ENCODE measurements around the gene CCDC91.

Gene CCDC91, protein sequence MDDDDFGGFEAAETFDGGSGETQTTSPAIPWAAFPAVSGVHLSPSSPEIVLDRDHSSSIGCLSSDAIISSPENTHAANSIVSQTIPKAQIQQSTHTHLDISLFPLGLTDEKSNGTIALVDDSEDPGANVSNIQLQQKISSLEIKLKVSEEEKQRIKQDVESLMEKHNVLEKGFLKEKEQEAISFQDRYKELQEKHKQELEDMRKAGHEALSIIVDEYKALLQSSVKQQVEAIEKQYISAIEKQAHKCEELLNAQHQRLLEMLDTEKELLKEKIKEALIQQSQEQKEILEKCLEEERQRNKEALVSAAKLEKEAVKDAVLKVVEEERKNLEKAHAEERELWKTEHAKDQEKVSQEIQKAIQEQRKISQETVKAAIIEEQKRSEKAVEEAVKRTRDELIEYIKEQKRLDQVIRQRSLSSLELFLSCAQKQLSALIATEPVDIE

DNA sequence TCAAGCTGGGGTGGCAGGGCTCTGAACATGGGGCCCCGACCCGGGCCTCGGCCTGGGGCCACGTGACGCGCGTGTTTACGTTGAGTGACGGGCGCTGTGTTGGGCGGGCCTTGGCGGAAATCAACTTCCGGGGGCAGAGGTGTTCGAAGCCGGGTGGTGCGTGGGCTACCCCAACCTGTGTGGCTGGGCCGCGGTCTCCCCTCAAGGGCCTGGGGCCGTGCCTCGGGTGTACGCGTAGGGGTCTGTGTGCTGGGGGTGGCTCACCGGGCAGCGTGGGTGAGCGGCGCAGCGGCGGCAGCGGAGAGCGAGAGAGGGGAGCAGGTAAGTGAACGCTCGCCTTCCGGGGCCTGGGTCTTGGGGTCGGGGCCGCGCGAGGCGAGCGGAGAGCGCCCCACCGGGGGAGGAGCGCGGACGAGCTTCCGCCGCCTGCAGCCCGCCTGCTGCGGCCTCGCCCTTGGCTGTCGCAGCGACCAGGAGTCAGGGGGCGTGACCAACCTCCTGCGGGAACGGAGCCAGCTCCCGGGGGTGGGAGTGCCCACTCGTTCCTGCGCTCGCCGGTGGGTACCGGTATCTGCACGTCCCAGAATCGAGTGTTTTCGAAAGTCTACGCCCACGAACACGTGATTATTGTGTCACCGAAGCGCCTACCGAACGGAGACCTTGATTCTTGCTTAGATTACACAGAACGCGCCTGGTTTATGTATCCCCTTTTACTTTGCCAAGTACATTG, at the start of gene CCDC91:
Gene CCDC91 (plus strand): TSS at position 136 of the 730 bp plus-strand sequence. CDS start 66,760 bp downstream, outside the sequence.
- DNase-seq (ENCODE audit: low read depth in 1 of 2, low spot score in 1 of 2), result peak; percentile 65 to 71

- no peak for DNase-seq (ENCODE audit: low read depth in 1 of 2, low spot score in 1 of 2)
These were observed 46.2 kb upstream of the CCDC91 start for GRCh38 chr12:28144059-28144458.

DNA sequence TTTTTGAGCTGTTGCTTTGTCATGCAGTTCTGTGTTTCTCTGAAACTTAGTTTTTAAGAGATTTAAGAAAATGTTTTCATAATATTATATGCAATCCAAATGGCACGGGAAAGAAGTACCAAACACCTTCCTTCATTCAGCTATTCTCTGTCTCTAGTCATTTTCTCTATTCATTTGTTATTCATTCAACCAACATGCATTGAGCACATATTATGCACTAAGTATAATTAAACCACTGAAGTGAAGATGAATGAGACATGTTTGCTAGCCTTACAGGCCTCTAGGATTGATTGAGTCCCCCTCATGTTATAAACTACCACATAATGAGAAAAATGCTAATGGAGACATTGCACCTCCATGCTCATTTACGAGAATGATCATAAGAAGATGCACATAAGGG, 45.7 kb upstream of the CCDC91 start:
- DNase-seq (ENCODE audit: low read depth in 1 of 2, low spot score in 1 of 2), result no peak

DNA sequence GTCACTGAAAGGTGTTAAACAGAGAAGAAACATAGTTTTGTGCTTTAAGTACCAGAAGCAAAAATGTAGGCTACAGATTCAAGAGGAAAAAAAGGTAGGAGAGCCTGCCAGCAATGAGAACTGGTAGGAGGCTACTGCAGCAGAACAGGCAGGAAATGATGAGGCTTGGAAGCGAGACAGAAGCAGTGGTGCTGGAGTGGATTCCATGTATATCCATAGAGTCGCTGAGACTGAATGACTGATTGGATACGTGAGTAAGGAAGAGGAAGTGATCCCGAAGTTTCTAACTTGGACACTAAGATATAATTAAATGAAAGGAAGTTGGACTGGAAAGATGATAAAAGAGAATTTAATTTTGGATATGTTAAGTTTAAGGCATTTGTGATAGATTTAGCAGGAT, 45.0 kb upstream of the CCDC91 start:
- no peak for DNase-seq (ENCODE audit: low read depth in 1 of 2, low spot score in 1 of 2)

DNA sequence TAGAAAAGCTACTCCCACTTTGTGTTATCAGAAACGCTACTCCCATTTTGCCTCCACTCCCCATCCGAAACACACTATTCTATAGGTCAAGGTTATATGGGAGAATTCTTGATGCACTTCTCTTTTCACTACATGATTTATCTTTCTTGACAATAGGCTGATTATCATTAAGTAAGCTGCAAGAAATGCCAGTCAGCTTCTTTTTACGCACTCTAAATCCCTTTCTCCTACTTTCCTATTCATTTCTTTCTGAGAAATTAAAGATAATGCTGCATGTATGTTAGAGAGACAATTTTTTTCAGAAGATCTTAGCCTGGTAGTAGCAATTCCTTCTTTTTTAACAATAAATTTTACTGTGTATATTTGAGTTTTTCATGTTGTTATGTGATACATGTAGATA, 41.0 kb upstream of the CCDC91 start:
- DNase-seq (ENCODE audit: low read depth in 1 of 2, low spot score in 1 of 2), result no peak

DNA sequence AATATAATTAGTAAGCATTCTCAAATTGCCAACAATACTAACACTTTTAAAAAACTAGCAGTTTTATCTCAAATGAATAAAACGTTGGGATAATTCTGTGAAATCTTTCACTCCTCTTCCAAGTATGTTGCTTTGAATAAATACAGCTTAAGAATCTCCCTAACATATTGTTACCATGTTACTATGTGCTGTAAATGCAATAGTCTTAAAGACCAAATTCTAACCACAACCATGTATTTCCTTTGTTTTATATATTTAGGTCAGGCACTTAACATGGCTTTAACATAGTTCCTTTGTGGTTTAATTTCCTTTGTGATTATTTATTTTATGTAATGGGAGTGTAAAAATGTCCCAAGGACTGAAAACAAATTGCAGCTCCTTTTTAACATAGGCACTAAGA, 33.9 kb upstream of the CCDC91 start:
- no peak for DNase-seq (ENCODE audit: low read depth in 1 of 2, low spot score in 1 of 2)

DNA sequence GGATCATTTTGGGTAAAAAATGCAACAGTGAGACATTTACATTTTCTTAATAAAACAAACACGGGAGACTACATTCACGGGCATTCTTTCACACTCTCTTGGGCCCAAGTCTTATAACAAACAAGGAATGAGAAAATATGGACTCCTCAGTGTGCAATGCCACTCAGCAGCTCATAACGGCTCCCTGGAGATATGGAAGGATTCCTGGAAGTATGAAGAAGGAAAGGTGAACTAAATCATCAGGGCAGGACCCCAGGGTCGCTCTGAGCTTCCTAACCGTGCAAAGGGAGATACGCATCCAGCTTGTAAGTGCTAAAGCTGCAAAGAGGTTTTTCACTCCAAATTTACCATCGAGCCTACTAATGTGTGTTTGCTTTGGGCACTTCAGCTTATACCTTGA, 33.5 kb upstream of the CCDC91 start:
- no peak for DNase-seq (ENCODE audit: low read depth in 1 of 2, low spot score in 1 of 2)

GRCh38 chr12:28158353-28158752, 31.9 kb upstream of the CCDC91 start:
- DNase-seq (ENCODE audit: low read depth in 1 of 2, low spot score in 1 of 2), result no peak

DNA sequence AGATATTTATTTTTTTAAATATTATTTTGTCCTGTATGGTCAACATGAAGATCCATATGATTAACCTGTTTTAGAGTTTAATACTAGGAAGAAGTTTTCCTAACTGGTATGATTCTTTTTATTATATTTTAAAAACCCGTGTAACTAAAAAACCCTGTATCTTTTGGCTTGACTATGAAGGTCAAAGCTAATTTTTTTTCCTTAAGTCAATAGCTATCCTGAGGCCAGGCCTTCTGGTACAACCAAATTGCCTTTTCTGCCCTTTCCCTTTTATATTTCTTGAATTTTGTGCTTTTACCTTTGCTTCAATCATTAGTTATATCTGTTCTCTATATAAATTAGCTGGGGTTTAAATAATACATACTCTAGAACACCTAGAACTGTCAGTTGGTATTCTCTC, 30.6 kb upstream of the CCDC91 start:
- no peak for DNase-seq (ENCODE audit: low read depth in 1 of 2, low spot score in 1 of 2)

- no peak for DNase-seq (ENCODE audit: low read depth in 1 of 2, low spot score in 1 of 2)
These were observed 28.6 kb upstream of the CCDC91 start for GRCh38 chr12:28161697-28162096.

- DNase-seq (ENCODE audit: low read depth in 1 of 2, low spot score in 1 of 2), result no peak
These were observed 27.6 kb upstream of the CCDC91 start for GRCh38 chr12:28162697-28163096.

GRCh38 chr12:28164644-28165275, 25.5 kb upstream of the CCDC91 start:
- DNase-seq (ENCODE audit: low read depth in 1 of 2, low spot score in 1 of 2), result no peak

DNA sequence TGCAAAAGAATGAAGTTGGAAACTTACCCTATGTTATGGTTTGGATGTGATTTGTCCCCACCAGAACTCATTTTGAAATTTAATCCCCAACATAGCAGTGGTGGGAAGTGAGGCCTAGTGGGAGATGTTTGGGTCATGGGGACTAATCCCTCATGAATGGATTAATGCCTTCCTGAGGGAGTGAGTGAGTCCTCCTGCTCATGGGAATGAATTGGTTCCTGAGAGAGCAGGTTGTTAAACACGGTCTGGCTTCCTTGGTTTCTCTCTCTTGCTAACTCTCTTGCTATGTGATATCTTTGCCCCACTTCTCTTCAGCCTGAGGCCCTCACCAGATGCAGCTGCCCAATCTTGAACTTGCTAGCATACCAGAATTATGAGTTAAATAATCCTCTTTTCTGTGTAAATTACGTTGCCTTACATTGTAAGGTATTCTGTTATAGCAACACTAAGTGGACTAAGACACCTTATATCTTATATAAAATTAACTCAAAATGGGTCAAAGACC, 22.2 kb upstream of the CCDC91 start:
- DNase-seq (ENCODE audit: low read depth in 1 of 2, low spot score in 1 of 2), result no peak

DNA sequence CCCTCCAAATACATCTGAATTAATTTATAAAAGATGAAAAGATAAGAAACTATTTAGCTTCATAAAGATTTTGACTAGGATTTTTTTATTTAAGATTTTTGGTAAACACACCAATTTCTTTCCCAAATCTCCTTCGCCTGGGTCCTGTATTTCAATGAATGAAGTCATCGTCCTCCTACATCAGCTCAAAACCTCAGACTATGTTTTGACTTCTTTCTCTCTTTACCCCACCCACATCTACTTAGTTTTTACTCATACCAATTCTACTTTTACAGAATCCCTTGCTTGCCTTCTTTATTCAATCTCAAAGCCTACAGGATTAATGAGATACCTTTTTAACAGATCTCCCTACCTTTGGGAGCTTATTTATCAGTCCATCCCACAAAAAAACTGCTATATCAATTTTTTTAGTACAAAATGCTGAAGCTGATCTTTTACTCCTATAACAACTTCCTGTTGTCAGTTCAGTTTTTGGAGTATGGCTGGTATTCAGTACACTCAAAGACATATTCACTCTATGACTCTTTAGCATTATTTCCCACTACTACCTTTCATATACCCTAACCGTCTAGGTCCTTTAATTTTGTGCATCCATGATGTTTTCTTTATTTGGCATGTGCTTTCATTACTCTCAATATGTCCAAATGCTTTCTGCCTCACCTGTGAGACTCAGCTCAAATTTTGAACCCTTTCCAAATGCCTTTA, 18.7 kb upstream of the CCDC91 start:
- DNase-seq (ENCODE audit: low read depth in 1 of 2, low spot score in 1 of 2), result no peak

GRCh38 chr12:28172434-28173030, 17.7 kb upstream of the CCDC91 start:
- DNase-seq (ENCODE audit: low read depth in 1 of 2, low spot score in 1 of 2), result no peak

DNA sequence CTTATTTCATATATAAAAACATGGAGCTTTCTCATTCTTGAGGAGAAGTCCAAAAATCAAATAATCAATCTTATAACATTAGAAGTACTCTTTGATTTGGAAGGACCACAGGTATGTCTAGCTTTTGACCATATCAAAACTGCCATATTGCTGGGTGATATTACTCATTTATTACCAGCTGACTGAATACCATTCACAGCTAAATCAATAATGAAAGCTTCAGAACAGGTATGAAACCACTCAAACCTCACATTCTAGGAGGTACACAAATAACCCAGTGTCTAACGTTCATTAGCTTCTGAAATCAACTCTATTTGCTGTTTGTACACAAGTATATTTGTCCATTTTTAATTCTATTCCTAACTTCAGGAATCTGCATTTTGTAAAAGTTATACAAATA, 16.8 kb upstream of the CCDC91 start:
- DNase-seq (ENCODE audit: low read depth in 1 of 2, low spot score in 1 of 2), result no peak

- DNase-seq (ENCODE audit: low read depth in 1 of 2, low spot score in 1 of 2), result no peak
These were observed 15.1 kb upstream of the CCDC91 start for GRCh38 chr12:28175098-28175589.

- DNase-seq (ENCODE audit: low read depth in 1 of 2, low spot score in 1 of 2), result no peak
These were observed 14.0 kb upstream of the CCDC91 start for GRCh38 chr12:28176295-28176694.

DNA sequence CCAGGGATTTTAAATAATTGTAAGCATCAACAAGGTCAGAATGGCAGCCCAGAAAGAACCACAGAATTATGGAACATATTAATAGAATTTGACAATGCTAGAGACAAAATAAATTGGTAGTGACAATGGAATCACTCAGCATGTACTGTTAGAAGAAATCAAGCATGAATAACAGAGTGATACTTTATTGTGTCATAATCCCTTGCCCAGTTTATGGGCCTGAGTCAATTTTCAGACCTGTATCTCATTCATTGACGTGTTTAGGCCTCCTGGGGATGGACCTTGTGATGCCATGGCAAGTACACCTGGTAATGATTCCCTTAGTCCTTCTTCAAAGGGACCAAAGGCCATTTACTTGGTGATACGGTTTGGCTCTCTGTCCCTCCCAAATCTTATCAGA, 12.8 kb upstream of the CCDC91 start:
- no peak for DNase-seq (ENCODE audit: low read depth in 1 of 2, low spot score in 1 of 2)

GRCh38 chr12:28177905-28178304, 12.4 kb upstream of the CCDC91 start:
- no peak for DNase-seq (ENCODE audit: low read depth in 1 of 2, low spot score in 1 of 2)

- DNase-seq (ENCODE audit: low read depth in 1 of 2, low spot score in 1 of 2), result no peak
These were observed 11.5 kb upstream of the CCDC91 start for GRCh38 chr12:28178775-28179174.

All from stimulated activated CD4-positive, alpha-beta T cell treated with anti-CD3 and anti-CD28 coated beads, Interleukin-15, amount 100 ng/mL, for 1 hour (primary cell).